GM23338 (cell line): ENCODE data around the gene IMPA2. TPM values are rescaled to one million over a fixed set of nuclear protein-coding genes. Genes with fewer than 3 reads are reported as not detected.

Experiments used
- ATAC-seq: fragments of 200-7000 bp; cut with Tn5 transposase; 3 replicates; pipeline ENCODE4 v1.9.1; 2020
- DNase-seq: peaks from one replicate; pipeline ENCODE4 v3.0.0-alpha.2; 2015; ENCODE audit warnings: low spot score
- H2AFZ ChIP-seq: fragments of 200-600 bp; sonication (generic); 2 replicates; pipeline ENCODE4 v1.8.0; 2016; ENCODE audit warnings: antibody characterized with exemption, mild to moderate bottlenecking, moderate library complexity
- H3F3A ChIP-seq: fragments of 200-600 bp; sonication (generic); replicated peaks from 2 replicates; pipeline ENCODE4 v1.8.0; 2017; ENCODE audit warnings: antibody characterized with exemption, mixed run types, low read depth
- H3K27ac ChIP-seq: fragments of 200-600 bp; sonication (generic); 2 replicates; pipeline ENCODE4 v1.6.1; 2016; ENCODE audit warnings: low read depth
- H3K27me3 ChIP-seq: fragments of 200-600 bp; sonication (generic); 2 replicates; pipeline ENCODE4 v1.8.0; 2016; ENCODE audit warnings: mild to moderate bottlenecking, mixed run types, moderate library complexity; ENCODE audit not compliant: insufficient read depth
- H3K36me3 ChIP-seq: fragments of 200-600 bp; sonication (generic); 2 replicates; pipeline ENCODE4 v1.8.0; 2016; ENCODE audit warnings: mild to moderate bottlenecking; ENCODE audit not compliant: insufficient read depth
- H3K4me1 ChIP-seq: fragments of 200-600 bp; sonication (generic); 2 replicates; pipeline ENCODE4 v1.8.0; 2016; ENCODE audit warnings: mild to moderate bottlenecking, moderate library complexity; ENCODE audit not compliant: insufficient read depth
- H3K4me2 ChIP-seq: fragments of 200-600 bp; sonication (generic); 2 replicates; pipeline ENCODE4 v1.7.1; 2017; ENCODE audit warnings: mixed run types
- H3K4me3 ChIP-seq: fragments of 200-600 bp; sonication (generic); 2 replicates; pipeline ENCODE4 v1.6.1; 2016; ENCODE audit warnings: mixed run types
- H3K79me2 ChIP-seq: fragments of 200-600 bp; sonication (generic); replicated peaks from 2 replicates; pipeline ENCODE4 v1.8.0; 2017; ENCODE audit warnings: mild to moderate bottlenecking; ENCODE audit not compliant: insufficient read depth
- H3K9me2 ChIP-seq: fragments of 200-600 bp; sonication (generic); 2 replicates; pipeline ENCODE4 v1.8.0; 2017; ENCODE audit not compliant: insufficient read depth
- H4K20me1 ChIP-seq: fragments of 200-600 bp; sonication (generic); replicated peaks from 2 replicates; pipeline ENCODE4 v1.8.0; 2017; ENCODE audit warnings: mild to moderate bottlenecking; ENCODE audit not compliant: insufficient read depth
- H3K27ac Mint-ChIP-seq: 2 replicates; pipeline ENCODE4 v1.8.0; 2020; ENCODE audit warnings: inconsistent platforms, mild to moderate bottlenecking, moderate library complexity, mixed read lengths
- H3K27me3 Mint-ChIP-seq: 3 replicates; pipeline ENCODE4 v1.8.0; 2022; ENCODE audit warnings: low read depth, mild to moderate bottlenecking, moderate library complexity, mixed read lengths, inconsistent platforms; ENCODE audit not compliant: insufficient read depth, poor library complexity
- H3K36me3 Mint-ChIP-seq: 3 replicates; pipeline ENCODE4 v1.8.0; 2021; ENCODE audit warnings: low read depth, mild to moderate bottlenecking, inconsistent platforms, moderate library complexity, mixed read lengths
- H3K4me1 Mint-ChIP-seq: 3 replicates; pipeline ENCODE4 v1.8.0; 2020; ENCODE audit warnings: mild to moderate bottlenecking, inconsistent platforms, mixed read lengths
- H3K4me3 Mint-ChIP-seq: 3 replicates; pipeline ENCODE4 v1.8.0; 2021; ENCODE audit warnings: moderate library complexity, mild to moderate bottlenecking, inconsistent platforms, mixed read lengths
- H3K9me3 Mint-ChIP-seq: 3 replicates; pipeline ENCODE4 v1.8.0; 2020; ENCODE audit warnings: moderate library complexity, mild to moderate bottlenecking, inconsistent platforms, mixed read lengths
- EZH2 ChIP-seq: fragments of 200-600 bp; sonication (generic); IDR thresholded peaks from one replicate; pipeline ENCODE4 v1.8.0; 2017; ENCODE audit warnings: antibody characterized with exemption, mild to moderate bottlenecking, low read depth; ENCODE audit not compliant: unreplicated experiment
- EZH2phosphoT487 ChIP-seq: fragments of 200-600 bp; sonication (generic); IDR thresholded peaks from one replicate; pipeline ENCODE4 v1.8.1; 2018; ENCODE audit warnings: antibody characterized with exemption; ENCODE audit not compliant: unreplicated experiment
- JUNB ChIP-seq: IDR thresholded peaks from one replicate; pipeline ENCODE4 v1.6.1; 2016; ENCODE audit warnings: antibody characterized with exemption; ENCODE audit not compliant: unreplicated experiment
- POLR2AphosphoS5 ChIP-seq: IDR thresholded peaks from 2 replicates; pipeline ENCODE4 v1.6.1; 2016; ENCODE audit warnings: antibody characterized with exemption, low read depth
- REST ChIP-seq: IDR thresholded peaks from one replicate; pipeline ENCODE4 v1.6.1; 2018; ENCODE audit warnings: antibody characterized with exemption; ENCODE audit not compliant: unreplicated experiment
- ZNF114 ChIP-seq: fragments of 250-450 bp; sonication (Bioruptor Pico); IDR thresholded peaks from 2 replicates; pipeline ENCODE4 v1.5.0; 2020; ENCODE audit warnings: mild to moderate bottlenecking, moderate library complexity
- ZNF331 ChIP-seq: fragments of 250-450 bp; sonication (Bioruptor Pico); IDR thresholded peaks from 2 replicates; pipeline ENCODE4 v1.5.0; 2020; ENCODE audit warnings: low read depth, mild to moderate bottlenecking, moderate library complexity
- polyA plus RNA-seq: library from polyadenylated mRNA; unstranded; fragments of >200 nt; fragmentation: Nextera tagmentation; extraction: Ambion mirVana; gene quantifications from 2 replicates; pipeline ENCODE4 v1.2.1, GENCODE V29; 2016
- total RNA-seq: library from RNA; depleted of rRNA; stranded (reverse); fragments of >200 nt; shearing (Covaris generic); gene quantifications from 2 replicates; pipeline ENCODE4 v1.2.3, GENCODE V29; 2014
- TF ChIP-seq, protein P1 (sequence below): IDR thresholded peaks from 2 replicates; pipeline ENCODE4 v1.6.1; 2016; ENCODE audit warnings: antibody characterized with exemption
- TF ChIP-seq, protein P2 (sequence below): fragments of 250-450 bp; sonication (Bioruptor Pico); IDR thresholded peaks from 2 replicates; pipeline ENCODE4 v1.5.0; 2020; ENCODE audit warnings: mild to moderate bottlenecking, moderate library complexity
- TF ChIP-seq, protein P3 (sequence below), 2 experiments: fragments of 200-600 bp in 1 of 2; sonication (generic) in 1 of 2; conservative IDR thresholded peaks; 2 replicates each; pipeline versions ENCODE4 v1.5.1 to v1.6.1; 2016 to 2017; ENCODE audit warnings: antibody characterized with exemption in 2 of 2, low read depth in 2 of 2, mild to moderate bottlenecking in 2 of 2, moderate library complexity in 1 of 2

The IMPA2 gene
- total and polyA plus RNA-seq, 2 experiments from 2014 or later = 50.4 to 122 TPM

- H3F3A ChIP-seq = peaks cover 10% of the 10 kb centered on the region; the same call in 1 of the 2 replicates
- no peak for TF ChIP-seq POLR2AphosphoS5
- no peak for TF ChIP-seq REST
- no peak for TF ChIP-seq EZH2phosphoT487
- TF ChIP-seq ZNF114 (CRISPR knock-in tag) = no peak
- TF ChIP-seq, protein P1, sequence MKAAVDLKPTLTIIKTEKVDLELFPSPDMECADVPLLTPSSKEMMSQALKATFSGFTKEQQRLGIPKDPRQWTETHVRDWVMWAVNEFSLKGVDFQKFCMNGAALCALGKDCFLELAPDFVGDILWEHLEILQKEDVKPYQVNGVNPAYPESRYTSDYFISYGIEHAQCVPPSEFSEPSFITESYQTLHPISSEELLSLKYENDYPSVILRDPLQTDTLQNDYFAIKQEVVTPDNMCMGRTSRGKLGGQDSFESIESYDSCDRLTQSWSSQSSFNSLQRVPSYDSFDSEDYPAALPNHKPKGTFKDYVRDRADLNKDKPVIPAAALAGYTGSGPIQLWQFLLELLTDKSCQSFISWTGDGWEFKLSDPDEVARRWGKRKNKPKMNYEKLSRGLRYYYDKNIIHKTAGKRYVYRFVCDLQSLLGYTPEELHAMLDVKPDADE = no peak
- TF ChIP-seq EZH2 = no peak
- TF ChIP-seq, protein P2, sequence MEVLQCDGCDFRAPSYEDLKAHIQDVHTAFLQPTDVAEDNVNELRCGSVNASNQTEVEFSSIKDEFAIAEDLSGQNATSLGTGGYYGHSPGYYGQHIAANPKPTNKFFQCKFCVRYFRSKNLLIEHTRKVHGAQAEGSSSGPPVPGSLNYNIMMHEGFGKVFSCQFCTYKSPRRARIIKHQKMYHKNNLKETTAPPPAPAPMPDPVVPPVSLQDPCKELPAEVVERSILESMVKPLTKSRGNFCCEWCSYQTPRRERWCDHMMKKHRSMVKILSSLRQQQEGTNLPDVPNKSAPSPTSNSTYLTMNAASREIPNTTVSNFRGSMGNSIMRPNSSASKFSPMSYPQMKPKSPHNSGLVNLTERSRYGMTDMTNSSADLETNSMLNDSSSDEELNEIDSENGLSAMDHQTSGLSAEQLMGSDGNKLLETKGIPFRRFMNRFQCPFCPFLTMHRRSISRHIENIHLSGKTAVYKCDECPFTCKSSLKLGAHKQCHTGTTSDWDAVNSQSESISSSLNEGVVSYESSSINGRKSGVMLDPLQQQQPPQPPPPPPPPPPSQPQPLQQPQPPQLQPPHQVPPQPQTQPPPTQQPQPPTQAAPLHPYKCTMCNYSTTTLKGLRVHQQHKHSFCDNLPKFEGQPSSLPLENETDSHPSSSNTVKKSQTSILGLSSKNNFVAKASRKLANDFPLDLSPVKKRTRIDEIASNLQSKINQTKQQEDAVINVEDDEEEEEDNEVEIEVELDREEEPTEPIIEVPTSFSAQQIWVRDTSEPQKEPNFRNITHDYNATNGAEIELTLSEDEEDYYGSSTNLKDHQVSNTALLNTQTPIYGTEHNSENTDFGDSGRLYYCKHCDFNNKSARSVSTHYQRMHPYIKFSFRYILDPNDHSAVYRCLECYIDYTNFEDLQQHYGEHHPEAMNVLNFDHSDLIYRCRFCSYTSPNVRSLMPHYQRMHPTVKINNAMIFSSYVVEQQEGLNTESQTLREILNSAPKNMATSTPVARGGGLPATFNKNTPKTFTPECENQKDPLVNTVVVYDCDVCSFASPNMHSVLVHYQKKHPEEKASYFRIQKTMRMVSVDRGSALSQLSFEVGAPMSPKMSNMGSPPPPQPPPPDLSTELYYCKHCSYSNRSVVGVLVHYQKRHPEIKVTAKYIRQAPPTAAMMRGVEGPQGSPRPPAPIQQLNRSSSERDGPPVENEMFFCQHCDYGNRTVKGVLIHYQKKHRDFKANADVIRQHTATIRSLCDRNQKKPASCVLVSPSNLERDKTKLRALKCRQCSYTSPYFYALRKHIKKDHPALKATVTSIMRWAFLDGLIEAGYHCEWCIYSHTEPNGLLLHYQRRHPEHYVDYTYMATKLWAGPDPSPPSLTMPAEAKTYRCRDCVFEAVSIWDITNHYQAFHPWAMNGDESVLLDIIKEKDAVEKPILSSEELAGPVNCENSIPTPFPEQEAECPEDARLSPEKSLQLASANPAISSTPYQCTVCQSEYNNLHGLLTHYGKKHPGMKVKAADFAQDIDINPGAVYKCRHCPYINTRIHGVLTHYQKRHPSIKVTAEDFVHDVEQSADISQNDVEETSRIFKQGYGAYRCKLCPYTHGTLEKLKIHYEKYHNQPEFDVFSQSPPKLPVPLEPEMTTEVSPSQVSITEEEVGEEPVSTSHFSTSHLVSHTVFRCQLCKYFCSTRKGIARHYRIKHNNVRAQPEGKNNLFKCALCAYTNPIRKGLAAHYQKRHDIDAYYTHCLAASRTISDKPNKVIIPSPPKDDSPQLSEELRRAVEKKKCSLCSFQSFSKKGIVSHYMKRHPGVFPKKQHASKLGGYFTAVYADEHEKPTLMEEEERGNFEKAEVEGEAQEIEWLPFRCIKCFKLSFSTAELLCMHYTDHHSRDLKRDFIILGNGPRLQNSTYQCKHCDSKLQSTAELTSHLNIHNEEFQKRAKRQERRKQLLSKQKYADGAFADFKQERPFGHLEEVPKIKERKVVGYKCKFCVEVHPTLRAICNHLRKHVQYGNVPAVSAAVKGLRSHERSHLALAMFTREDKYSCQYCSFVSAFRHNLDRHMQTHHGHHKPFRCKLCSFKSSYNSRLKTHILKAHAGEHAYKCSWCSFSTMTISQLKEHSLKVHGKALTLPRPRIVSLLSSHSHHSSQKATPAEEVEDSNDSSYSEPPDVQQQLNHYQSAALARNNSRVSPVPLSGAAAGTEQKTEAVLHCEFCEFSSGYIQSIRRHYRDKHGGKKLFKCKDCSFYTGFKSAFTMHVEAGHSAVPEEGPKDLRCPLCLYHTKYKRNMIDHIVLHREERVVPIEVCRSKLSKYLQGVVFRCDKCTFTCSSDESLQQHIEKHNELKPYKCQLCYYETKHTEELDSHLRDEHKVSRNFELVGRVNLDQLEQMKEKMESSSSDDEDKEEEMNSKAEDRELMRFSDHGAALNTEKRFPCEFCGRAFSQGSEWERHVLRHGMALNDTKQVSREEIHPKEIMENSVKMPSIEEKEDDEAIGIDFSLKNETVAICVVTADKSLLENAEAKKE (CRISPR knock-in tag) = no peak
- no peak for TF ChIP-seq ZNF331
- TF ChIP-seq, protein P3, sequence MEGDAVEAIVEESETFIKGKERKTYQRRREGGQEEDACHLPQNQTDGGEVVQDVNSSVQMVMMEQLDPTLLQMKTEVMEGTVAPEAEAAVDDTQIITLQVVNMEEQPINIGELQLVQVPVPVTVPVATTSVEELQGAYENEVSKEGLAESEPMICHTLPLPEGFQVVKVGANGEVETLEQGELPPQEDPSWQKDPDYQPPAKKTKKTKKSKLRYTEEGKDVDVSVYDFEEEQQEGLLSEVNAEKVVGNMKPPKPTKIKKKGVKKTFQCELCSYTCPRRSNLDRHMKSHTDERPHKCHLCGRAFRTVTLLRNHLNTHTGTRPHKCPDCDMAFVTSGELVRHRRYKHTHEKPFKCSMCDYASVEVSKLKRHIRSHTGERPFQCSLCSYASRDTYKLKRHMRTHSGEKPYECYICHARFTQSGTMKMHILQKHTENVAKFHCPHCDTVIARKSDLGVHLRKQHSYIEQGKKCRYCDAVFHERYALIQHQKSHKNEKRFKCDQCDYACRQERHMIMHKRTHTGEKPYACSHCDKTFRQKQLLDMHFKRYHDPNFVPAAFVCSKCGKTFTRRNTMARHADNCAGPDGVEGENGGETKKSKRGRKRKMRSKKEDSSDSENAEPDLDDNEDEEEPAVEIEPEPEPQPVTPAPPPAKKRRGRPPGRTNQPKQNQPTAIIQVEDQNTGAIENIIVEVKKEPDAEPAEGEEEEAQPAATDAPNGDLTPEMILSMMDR (conservative IDR thresholded peaks at IDR 0.05; ENCODE audit: low read depth in 2 of 2) = no peak
- no peak for TF ChIP-seq JUNB
- Mint-ChIP-seq H3K27ac (no peak overlapping the region), H3K9me3 (0 out of 3 replicates have a peak, but pooled peaks cover 4% of the 10 kb centered on the region), H3K4me3 (peak overlapping the region; percentile 58; the same call in 2 of the 3 replicates), H3K4me1 (peaks cover 68% of the 10 kb centered on the region), H3K36me3 (peaks cover 8% of the 10 kb centered on the region), H3K27me3 (peaks cover 23% of the 10 kb centered on the region)
- H3K79me2 ChIP-seq = peaks cover 71% of the 10 kb centered on the region
- H3K27ac ChIP-seq = no peak overlapping the region
- peaks cover 43% of the 10 kb centered on the region for H4K20me1 ChIP-seq
- no peaks in the 10 kb centered on the region for H3K9me2 ChIP-seq
- ATAC-seq (no peak), DNase-seq (no peak)
- peaks cover 59% of the 10 kb centered on the region for H3K4me1 ChIP-seq
- H3K4me2 ChIP-seq = peak overlapping the region; percentile 91
- no peaks in the 10 kb centered on the region for H3K36me3 ChIP-seq
- no peaks in the 10 kb centered on the region for H3K27me3 ChIP-seq
- no peak overlapping the region for H2AFZ ChIP-seq
- H3K4me3 ChIP-seq = peak overlapping the region; percentile 85; the same call in 1 of the 2 replicates
Observed at GRCh38 chr18:11984091-11984490, 2.8 kb downstream of the IMPA2 start.
